Sigmoid colon (tissue), 7 donors: Measurements from ENCODE around the gene IGFBP3. TPM values are rescaled to one million over a fixed set of nuclear protein-coding genes. Genes with fewer than 3 reads are reported as not detected.

Source experiments
- DNase-seq: peaks from one replicate; pipeline ENCODE4 v3.0.0-alpha.2; 2019
- H3K27ac ChIP-seq, 4 donors: fragments of 200-600 bp; sonication (generic); one replicate each; pipeline ENCODE4 v1.5.1; 2016 to 2019; ENCODE audit warnings: mild to moderate bottlenecking in 1 of 4
- H3K27me3 ChIP-seq, 3 donors: fragments of 200-600 bp; sonication (generic); one replicate each; pipeline ENCODE4 v1.5.1; 2019; ENCODE audit warnings: mild to moderate bottlenecking in 1 of 3
- H3K36me3 ChIP-seq, 4 donors: fragments of 200-600 bp; sonication (generic); one replicate each; pipeline ENCODE4 v1.5.1; 2016 to 2019
- H3K4me1 ChIP-seq, 4 donors: fragments of 200-600 bp; sonication (generic); one replicate each; pipeline ENCODE4 v1.5.1; 2017 to 2019
- H3K4me3 ChIP-seq, 4 donors: fragments of 200-600 bp; sonication (generic); one replicate each; pipeline ENCODE4 v1.5.1; 2017 to 2019; ENCODE audit warnings: mild to moderate bottlenecking in 2 of 4, moderate library complexity in 1 of 4
- H3K9me3 ChIP-seq, 4 donors: fragments of 200-600 bp in 3 of 4; sonication (generic) in 3 of 4; one replicate each; pipeline versions ENCODE4 v1.5.1 to v1.6.1; 2013 to 2019
- EP300 ChIP-seq, 4 donors: sonication (generic); formaldehyde crosslinking; IDR thresholded peaks; one replicate each; pipeline ENCODE4 v1.6.1; 2017; ENCODE audit warnings: antibody characterized with exemption in 4 of 4
- POLR2A ChIP-seq, 2 donors: fragments of 450-650 bp; IDR thresholded peaks; one replicate each; pipeline ENCODE4 v1.6.1; 2016; ENCODE audit warnings: antibody characterized with exemption in 2 of 2, mild to moderate bottlenecking in 2 of 2, moderate library complexity in 2 of 2
- POLR2AphosphoS5 ChIP-seq, 4 donors: sonication (generic); formaldehyde crosslinking; IDR thresholded peaks; one replicate each; pipeline ENCODE4 v1.6.1; 2017; ENCODE audit warnings: antibody characterized with exemption in 4 of 4
- WGBS, 2 donors: extraction: QIAGEN DNeasy Blood & Tissue Kit; methylation state at CpG; one replicate each; pipeline ENCODE4 v1.1.7; 2013; 5-methylcytosine and 5-hydroxymethylcytosine counted together
- intact Hi-C: fragments of 100-400 bp; cut with DNase I; formaldehyde crosslinking; loops from one replicate; pipeline ENCODE4 v1.15.1; 2023
- polyA plus RNA-seq, 3 donors: library from polyadenylated mRNA; stranded (reverse); fragments of 200-250 nt; gene quantifications; one replicate each; pipeline ENCODE4 v1.2.3, GENCODE V29; 2013
- total RNA-seq, 4 donors: library from RNA; depleted of rRNA; stranded (reverse); fragments of >200 nt; gene quantifications; one replicate each; pipeline ENCODE4 v1.1.0, GENCODE V29; 2016
- TF ChIP-seq, protein P1 (sequence below), 4 experiments: fragments of 450-650 bp in 3 of 4; fragments of 200-600 bp in 1 of 4; IDR thresholded peaks; one replicate each; pipeline ENCODE4 v1.5.1; 2016 to 2019; ENCODE audit warnings: antibody characterized with exemption in 4 of 4, mild to moderate bottlenecking in 3 of 4, moderate library complexity in 2 of 4
- donor health status: healthy with polysubstance abuse.
- donor health status: Bipolar disorder and iron deficiency.
- donor health status: healthy.

The IGFBP3 gene
- total and polyA plus RNA-seq, 7 donors, result 4.8 to 330 (median 54.0) TPM

DNA sequence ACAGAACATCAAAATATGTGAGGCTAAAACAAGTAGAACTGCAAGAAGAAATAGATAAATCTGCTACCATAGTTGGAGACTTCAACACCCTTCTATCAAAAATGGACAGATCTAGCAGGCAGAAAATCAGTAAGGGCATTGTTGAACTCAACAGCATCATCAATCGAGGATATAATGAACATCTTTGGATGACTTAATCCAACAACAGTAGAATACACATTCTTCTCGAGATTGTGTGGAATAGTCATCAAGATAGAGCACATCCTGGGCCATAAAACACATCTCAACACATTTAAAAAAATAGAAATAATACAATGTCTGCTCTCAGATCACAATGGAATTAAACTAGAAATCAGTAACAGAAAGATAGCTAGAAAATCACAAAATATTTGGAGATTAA lies 22.9 kb downstream of the IGFBP3 start:
- intact Hi-C loops, result no loop called here
- WGBS, 2 donors, result 60 to 79% methylated on average over 2 of the region's 2 CpGs
- Histone ChIP-seq H3K27me3 (no peaks in the 10 kb centered on the region), H3K4me3 (no peak overlapping the region), H3K36me3 (no peaks in the 10 kb centered on the region), H3K27ac (no peak overlapping the region), H3K9me3 (no peaks in the 10 kb centered on the region), H3K4me1 (no peaks in the 10 kb centered on the region)
- TF ChIP-seq POLR2AphosphoS5 (IDR thresholded peaks at IDR 0.05) (no peak), POLR2A (IDR thresholded peaks at IDR 0.05) (no peak), EP300 (IDR thresholded peaks at IDR 0.05) (no peak)
- TF ChIP-seq, protein P1, sequence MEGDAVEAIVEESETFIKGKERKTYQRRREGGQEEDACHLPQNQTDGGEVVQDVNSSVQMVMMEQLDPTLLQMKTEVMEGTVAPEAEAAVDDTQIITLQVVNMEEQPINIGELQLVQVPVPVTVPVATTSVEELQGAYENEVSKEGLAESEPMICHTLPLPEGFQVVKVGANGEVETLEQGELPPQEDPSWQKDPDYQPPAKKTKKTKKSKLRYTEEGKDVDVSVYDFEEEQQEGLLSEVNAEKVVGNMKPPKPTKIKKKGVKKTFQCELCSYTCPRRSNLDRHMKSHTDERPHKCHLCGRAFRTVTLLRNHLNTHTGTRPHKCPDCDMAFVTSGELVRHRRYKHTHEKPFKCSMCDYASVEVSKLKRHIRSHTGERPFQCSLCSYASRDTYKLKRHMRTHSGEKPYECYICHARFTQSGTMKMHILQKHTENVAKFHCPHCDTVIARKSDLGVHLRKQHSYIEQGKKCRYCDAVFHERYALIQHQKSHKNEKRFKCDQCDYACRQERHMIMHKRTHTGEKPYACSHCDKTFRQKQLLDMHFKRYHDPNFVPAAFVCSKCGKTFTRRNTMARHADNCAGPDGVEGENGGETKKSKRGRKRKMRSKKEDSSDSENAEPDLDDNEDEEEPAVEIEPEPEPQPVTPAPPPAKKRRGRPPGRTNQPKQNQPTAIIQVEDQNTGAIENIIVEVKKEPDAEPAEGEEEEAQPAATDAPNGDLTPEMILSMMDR (IDR thresholded peaks at IDR 0.05), result no peak
- DNase-seq, result no peak

DNA sequence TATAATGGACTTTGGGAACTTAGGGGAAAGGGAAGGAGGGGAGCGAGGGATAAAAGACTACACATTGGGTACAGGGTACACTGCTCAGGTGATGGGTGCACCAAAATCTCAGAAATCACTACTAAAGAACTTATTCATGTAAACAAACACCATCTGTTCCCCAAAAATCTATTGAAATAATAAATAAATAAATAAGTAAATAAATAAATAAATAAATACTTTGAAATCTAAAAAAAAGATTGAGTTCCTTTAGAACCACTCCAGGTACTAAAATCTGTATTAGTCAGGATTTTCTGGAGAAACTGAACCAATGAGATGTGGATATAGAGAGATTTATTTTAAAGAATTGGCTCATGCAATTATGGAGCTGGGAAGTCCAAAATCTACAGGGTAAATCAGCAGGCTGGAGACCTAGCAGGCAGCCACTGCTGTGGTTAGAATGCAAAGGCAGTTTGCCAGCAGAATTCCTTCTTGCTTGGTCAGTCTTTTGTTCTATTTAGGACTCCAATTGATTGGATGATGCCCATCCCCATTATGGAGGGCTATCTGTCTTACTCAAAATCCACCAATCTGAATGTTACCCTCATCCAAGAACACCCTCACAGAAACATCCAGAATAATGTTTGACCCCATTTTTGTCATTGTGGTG lies 23.9 kb downstream of the IGFBP3 start:
- H3K9me3 ChIP-seq, result no peaks in the 10 kb centered on the region
- no peak overlapping the region for H3K4me3 ChIP-seq
- H3K4me1 ChIP-seq, result no peaks in the 10 kb centered on the region
- intact Hi-C loops, result no loop called here
- WGBS, 2 donors, result 98 to 100% methylated on average over 1 of the region's 1 CpG
- H3K27me3 ChIP-seq, result no peaks in the 10 kb centered on the region
- DNase-seq, result no peak
- no peaks in the 10 kb centered on the region for H3K36me3 ChIP-seq
- no peak for TF ChIP-seq EP300 (IDR thresholded peaks at IDR 0.05)
- TF ChIP-seq, protein P1 (IDR thresholded peaks at IDR 0.05), result no peak
- no peak for TF ChIP-seq POLR2AphosphoS5 (IDR thresholded peaks at IDR 0.05)
- no peak for TF ChIP-seq POLR2A (IDR thresholded peaks at IDR 0.05)
- no peak overlapping the region for H3K27ac ChIP-seq

DNA sequence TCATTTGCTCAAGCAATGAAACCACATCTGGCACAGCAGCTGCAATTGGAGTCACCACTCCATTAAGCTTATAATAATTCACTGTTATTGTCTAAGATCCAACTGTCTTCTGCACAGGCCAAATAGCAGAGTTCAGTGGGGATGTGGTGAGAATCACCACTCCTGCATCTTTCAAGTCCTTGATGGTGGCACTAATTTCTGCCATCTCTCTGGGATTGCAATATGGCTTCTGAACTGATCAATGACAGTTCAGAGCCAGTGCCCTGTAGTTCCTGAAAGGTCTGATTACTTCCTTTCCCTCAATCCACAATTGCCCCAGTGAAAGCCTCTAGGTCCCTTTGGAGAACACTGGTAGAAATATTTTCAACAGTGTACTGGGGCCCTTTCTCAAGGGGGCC lies 26.4 kb downstream of the IGFBP3 start:
- Histone ChIP-seq H3K36me3 (no peaks in the 10 kb centered on the region), H3K9me3 (no peaks in the 10 kb centered on the region), H3K4me1 (no peaks in the 10 kb centered on the region), H3K27ac (no peak overlapping the region), H3K27me3 (peaks cover 0 to 8% (median 8%) of the 10 kb centered on the region in 3 donors), H3K4me3 (no peak overlapping the region)
- intact Hi-C loops, result no loop called here
- TF ChIP-seq, protein P1 (IDR thresholded peaks at IDR 0.05), result no peak
- TF ChIP-seq EP300 (IDR thresholded peaks at IDR 0.05) (no peak), POLR2A (IDR thresholded peaks at IDR 0.05) (no peak), POLR2AphosphoS5 (IDR thresholded peaks at IDR 0.05) (no peak)
- DNase-seq, result no peak

DNA sequence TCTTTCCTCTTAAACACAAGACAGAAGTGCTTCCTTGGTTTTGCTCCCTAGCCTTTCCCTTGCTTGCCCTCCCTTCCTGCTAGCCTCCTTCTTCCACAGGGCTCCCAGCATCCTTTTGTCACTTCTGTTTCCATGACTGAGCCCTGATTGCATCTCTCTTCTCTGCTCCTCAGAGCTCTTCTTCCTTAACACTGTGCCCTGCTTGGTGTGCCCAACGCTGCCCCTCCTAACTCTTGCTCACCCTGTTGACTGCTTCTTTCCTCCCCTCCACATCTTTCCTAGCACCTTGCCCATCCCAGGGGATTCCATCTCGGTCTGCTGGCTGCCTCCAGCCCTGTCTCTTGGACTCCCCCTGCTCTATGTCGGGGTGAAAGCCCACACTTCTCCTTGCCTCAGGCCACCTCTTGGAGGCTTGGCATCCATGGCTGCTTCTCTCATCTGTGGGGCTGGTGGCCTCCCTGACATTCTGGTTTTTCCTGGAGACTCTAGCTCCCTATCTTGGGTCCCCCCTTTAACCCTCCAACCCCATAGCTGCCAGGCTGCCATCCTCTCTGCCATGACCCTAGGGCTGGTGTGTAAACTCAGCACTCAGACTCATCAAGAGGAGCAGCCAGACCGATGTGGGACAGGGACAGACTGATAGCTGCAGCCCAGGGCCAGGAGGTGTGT lies 26.9 kb downstream of the IGFBP3 start:
- intact Hi-C loops, result no loop called here
- H3K27me3 ChIP-seq, result peaks cover 3 to 14% (median 13%) of the 10 kb centered on the region in 3 donors
- H3K9me3 ChIP-seq, result no peaks in the 10 kb centered on the region
- no peak for DNase-seq
- H3K4me1 ChIP-seq, result peaks cover 0 to under 1% (median 0%) of the 10 kb centered on the region in 4 donors
- 63 to 74% methylated on average over 4 of the region's 4 CpGs for WGBS, 2 donors
- H3K27ac ChIP-seq, result no peak overlapping the region
- no peaks in the 10 kb centered on the region for H3K36me3 ChIP-seq
- H3K4me3 ChIP-seq, result no peak overlapping the region
- TF ChIP-seq POLR2A (IDR thresholded peaks at IDR 0.05), result no peak
- no peak for TF ChIP-seq EP300 (IDR thresholded peaks at IDR 0.05)
- TF ChIP-seq, protein P1 (IDR thresholded peaks at IDR 0.05), result no peak
- TF ChIP-seq POLR2AphosphoS5 (IDR thresholded peaks at IDR 0.05), result no peak
